IPS-NIHi7 (cell line): ENCODE measurements around the gene SHMT1.
A peak's percentile ranks its signal among the peaks of the same experiment; 100 is the strongest.
"Not testable (repeated sequence)": the region's sequence is repeated elsewhere in the genome, so short reads cannot be mapped to it uniquely, and the experiment has no call there.

Experiments used
- DNase-seq: peaks from one replicate; pipeline ENCODE4 v3.0.0; 2012; ENCODE audit warnings: mixed read lengths; ENCODE audit errors: extremely low spot score

Gene SHMT1

DNA sequence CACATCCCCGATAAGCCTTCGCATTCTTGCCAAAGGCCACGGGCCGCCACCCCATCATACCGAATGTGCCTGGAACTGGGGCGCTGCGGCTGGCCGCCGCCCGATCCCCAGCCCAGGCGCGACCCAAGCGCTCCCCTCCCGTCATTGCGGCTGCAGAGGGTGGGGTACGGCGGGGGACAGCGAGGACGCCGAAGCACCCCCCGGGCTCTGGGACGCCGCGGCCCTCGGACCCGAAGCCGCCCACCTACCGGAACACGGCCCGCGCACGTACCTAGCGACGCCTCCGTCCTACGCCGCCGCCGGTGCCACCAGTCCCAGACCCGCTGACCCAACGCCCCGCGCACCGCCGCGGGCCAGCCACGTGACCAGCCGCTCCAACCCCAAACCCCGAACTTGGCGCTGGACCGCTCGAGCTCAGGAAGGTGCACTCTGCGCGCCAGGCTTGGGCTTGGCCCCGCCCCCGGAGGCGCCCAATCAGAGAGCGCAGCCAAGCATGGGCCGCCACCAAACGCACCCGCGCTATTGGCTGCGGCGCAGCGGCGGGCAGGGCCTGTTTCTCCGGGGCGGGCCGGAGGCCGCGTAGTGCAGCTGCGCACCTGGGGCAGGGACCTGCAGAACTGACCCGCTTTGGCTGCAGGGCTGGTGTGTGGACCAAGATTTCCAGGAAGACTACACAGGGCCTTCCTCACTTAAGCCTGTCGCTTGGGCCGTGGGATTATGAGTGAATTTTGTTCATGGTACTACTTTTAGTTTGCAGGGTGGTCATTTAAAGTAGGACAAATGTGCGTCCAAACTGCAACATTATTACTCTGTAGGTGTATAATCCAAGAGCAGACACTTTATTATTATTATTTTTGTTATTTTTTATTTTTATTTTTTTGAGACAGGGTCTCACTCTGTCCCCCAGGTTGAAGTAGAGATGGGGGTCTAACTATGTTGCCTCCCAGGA, at the start of gene SHMT1:
TSS of gene SHMT1 (minus strand) at position 450 of the 949 bp plus-strand sequence. CDS start 7,569 bp downstream, outside the sequence.
- peak; percentile 99 for DNase-seq

DNA sequence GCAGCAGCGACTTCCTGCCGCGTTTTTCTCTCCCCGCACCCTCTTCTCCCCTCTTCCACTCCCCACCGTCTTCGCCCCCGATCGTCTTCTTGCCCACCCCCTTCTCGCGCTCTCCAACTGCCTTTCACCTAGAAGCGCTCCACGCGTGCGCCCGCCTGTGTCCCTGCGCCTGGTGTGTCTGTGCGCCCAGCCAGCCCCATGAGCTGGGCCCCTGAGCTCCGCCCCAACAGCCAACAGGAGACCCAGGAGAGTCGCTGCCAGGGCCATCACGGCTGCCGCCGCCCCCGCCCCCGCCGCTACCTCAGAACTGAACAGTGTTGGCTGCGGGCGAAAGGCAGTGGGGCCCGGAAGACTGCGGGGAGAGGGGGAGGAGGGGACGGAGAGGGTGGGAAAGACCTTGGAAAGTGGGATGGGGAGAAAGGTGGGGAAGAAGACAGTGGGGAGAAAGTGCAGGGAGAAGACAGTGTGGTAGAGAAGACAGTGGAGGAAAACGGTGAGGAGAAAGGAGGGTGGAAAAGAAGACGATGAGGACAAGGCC, 48.7 kb upstream of the SHMT1 start:
- DNase-seq, result not testable (repeated sequence)

GRCh38 chr17:18411377-18411864, 48.1 kb upstream of the SHMT1 start:
- not testable (repeated sequence) for DNase-seq

DNA sequence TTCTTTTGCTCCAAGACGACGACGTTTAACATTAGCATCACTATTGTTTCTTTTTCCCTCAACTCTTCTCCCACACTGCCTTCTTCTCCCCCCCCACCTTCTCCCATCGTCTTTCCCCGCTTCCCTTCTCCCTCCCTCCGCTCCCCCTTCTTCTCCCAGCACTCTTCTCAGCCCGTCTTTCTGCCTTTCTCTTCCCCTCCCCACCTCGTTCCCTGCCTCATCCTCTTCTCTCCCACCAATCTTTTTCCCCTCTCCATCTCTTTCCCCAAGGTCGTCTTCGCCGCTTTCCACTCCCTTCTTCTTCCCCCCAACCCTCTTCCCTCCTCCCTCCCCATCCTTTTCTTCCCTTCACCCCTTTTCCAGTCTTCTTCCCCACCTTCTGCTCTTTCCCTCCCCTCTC, 47.4 kb upstream of the SHMT1 start:
- DNase-seq, result peak; percentile 12

DNA sequence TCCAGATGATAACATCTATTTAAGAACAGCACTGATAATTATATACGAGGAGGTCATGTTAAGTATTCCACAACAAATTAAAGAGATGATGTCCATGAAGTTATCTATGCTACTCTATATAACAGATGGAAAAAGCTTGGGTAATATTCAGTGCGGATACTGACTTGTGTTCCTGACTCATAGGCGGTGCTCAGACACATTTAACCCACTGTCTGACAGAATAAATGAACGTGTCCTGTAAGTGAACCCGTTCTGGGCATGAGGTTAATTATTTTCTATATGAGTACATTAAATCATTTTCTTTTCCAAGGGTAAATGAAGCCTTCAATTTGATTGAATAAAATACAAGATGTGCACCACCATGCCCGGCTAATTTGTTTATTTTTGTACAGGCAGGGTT, 46.0 kb upstream of the SHMT1 start:
- DNase-seq, result not testable (repeated sequence)

GRCh38 chr17:18408906-18409305, 45.6 kb upstream of the SHMT1 start:
- not testable (repeated sequence) for DNase-seq

- not testable (repeated sequence) for DNase-seq
Measured at GRCh38 chr17:18403604-18404003, 40.3 kb upstream of the SHMT1 start.

GRCh38 chr17:18403166-18403565, 39.8 kb upstream of the SHMT1 start:
- not testable (repeated sequence) for DNase-seq

DNA sequence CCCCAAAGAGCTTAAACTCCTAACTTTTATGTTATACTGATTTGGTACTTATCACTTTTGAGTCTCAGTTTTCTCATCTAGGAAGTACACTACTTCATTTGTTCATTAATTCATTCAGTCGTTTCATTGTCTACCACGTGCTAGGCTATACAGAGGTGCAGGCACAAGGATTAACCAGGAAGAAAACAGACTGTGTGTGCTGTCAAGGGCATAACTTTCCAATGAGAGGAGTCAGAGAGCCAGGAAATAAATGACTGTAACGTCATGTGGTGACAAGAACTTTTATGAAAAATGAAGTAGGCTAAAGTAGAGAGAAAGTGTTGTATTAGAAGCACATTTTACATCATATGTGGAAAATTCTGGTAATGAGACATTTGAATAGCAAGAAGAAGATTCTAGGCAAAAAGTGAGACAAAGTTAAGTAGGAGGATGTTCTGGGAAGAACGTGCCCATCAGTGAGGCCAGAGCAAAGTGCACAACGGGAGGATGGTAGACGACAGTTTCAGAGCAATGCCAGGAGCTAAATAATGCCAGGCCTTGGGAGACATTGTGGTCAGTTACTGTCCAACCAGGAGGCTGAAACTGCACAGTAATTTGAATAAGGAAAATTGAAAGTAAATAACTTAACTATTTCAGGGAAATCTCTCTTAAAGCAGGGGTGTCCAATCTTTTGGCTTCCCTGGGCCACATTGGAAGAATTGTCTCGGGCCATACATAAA, 38.7 kb upstream of the SHMT1 start:
- not testable (repeated sequence) for DNase-seq

DNA sequence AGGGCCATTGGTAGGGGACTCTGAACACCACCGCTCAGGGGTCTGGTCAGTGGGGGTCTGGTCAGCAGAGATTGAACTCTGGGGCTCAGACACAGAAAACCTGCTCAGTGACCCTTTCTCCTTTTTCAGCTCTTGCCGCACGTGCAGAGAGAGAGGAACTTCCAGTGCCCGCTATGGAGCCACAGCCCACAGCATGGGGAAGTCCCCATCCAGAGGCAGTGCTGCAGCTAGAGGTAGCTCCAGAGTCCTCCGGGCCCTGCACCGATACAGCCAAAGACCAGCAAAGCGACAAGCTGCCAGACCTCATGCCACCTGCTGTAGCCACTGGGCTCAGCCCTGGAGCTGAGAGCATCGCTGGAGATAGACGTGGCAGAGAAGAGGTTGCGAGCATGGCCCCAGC, 25.4 kb upstream of the SHMT1 start:
- DNase-seq, result not testable (repeated sequence)

DNA sequence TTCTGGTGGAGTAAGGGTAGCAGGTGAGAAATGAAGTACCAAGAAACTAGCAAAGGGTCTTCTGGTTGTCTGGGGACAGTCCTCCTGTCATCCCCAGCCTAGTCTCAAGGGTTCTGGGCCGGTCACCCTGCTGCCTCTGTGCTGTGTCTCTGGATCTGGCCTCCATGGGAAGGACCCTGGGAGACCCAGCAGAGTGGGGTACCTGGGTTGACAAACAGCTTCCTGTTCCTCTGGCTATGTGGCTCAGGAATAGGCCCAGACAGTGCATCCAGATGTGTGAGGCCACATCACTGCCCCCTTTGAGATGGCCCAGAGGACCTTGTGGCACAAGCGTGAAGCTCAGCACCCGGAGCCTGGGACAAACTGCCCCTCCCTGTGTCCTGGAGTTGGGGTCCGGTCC, 24.9 kb upstream of the SHMT1 start:
- DNase-seq, result not testable (repeated sequence)

GRCh38 chr17:18387583-18387982, 24.2 kb upstream of the SHMT1 start:
- not testable (repeated sequence) for DNase-seq

DNA sequence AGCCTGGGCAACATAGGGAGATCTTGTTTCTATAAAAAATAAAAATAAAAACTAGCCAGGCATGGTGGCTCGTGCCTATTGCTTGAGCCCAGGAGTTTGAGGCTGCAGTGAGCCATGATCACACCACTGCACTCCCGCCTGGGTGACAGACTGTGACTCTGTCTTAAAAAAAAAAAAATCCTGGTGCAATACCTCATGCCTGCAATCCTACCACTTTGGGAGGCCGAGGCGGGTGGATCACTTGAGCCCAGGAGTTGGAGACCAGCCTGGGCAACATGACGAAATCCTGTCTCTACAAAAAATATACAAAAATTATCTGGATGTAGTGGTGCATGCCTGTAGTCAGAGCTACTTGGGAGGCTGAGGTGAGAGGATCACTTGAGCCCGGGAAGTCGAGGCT, 20.9 kb upstream of the SHMT1 start:
- not testable (repeated sequence) for DNase-seq

- DNase-seq, result not testable (repeated sequence)
Measured at GRCh38 chr17:18383079-18383481, 19.7 kb upstream of the SHMT1 start.

DNA sequence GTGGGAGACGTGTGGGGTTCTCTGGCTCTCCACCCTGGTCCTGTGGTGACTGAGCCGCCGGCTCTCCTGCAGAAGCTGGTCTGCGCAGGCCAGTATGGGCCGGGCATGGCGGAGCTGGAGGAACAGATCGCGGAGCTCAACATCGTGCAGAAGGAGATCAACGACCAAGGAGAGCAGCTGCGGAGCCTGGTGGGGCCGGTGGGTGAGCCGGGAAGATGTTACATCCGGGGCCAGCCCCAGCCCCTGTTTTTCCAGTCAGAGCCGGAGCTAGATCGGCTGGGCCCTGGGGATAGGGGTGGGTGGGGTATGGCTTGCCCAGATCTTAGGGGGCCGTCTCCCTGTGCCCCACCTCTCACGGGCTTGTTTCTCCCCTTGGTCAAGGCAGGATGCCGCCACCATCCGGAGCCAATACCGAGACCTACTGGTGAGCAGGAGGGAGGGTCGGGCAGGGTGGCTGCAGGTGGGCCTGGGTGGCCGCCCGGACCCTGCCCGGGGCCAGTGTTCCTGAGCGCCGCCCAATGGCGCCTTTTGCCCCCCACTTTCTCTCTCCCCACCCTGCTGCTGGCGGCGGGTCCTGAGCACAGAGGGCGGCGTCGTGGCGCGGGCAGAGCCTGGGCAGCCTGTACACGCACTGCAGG, 19.2 kb upstream of the SHMT1 start:
- DNase-seq, result no peak

GRCh38 chr17:18381953-18382245, 18.5 kb upstream of the SHMT1 start:
- DNase-seq, result no peak

GRCh38 chr17:18381158-18381952, 18.0 kb upstream of the SHMT1 start:
- DNase-seq, result no peak

DNA sequence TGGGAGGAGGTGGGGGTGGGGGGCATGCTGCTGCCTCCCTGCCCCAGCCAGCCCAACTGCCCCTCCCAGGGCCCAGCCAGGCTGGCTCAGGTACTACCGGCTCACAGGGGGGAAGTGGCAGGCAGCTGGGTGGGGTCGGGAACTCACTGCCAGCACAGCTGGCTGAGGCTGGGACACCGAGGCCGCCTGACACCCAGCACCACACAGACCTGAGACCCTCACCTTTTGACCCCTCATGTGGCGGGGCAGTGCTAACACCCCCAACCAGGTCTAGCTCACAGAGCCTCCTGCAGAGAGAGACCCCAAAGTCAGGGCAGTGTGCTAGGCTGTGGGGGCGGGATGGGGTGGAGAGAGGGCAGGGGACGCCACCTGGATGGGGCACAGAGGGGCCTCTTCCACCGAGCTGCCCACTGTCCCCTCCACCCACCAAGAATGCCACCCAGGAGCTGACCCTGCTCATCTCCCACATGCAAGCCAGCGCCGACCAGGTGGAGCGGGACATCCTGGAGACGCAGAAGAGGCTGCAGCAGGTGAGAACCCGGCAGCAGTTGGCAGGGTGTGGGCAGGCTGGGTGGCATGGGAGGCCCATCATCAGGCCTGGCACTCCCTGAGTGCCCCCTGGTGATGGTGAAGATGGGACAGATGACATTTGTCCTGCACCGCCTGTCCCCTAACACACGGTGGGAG, 17.3 kb upstream of the SHMT1 start:
- no peak for DNase-seq

GRCh38 chr17:18379246-18380146, 16.1 kb upstream of the SHMT1 start:
- no peak for DNase-seq
